ENCODE results near the gene TRPV4.

- TF ChIP-seq FOXP2 (optimal IDR thresholded peaks at IDR 0.05; ENCODE audit: control extremely low read depth, extremely low read length, insufficient read depth) (no peak), POLR2AphosphoS5 (IDR thresholded peaks at IDR 0.05; ENCODE audit: borderline replicate concordance, low read depth, low read length) (no peak)
Observed at GRCh38 chr12:109775172-109775881, 57.9 kb downstream of the TRPV4 start.

All from SK-N-MC (cell line).